Stimulated activated CD4-positive, alpha-beta T cell treated with anti-CD3 and anti-CD28 coated beads, Interleukin-1b, Interleukin-23, amount 100 ng/mL, for 24 hours (primary cell): Measurements from ENCODE around the gene GCAT.

Experiments
- DNase-seq, 4 experiments: peaks; one replicate each; pipeline ENCODE4 v3.0.0-alpha.2; 2020; ENCODE audit warnings: low read depth in 4 of 4, low spot score in 1 of 4

The GCAT gene

DNA sequence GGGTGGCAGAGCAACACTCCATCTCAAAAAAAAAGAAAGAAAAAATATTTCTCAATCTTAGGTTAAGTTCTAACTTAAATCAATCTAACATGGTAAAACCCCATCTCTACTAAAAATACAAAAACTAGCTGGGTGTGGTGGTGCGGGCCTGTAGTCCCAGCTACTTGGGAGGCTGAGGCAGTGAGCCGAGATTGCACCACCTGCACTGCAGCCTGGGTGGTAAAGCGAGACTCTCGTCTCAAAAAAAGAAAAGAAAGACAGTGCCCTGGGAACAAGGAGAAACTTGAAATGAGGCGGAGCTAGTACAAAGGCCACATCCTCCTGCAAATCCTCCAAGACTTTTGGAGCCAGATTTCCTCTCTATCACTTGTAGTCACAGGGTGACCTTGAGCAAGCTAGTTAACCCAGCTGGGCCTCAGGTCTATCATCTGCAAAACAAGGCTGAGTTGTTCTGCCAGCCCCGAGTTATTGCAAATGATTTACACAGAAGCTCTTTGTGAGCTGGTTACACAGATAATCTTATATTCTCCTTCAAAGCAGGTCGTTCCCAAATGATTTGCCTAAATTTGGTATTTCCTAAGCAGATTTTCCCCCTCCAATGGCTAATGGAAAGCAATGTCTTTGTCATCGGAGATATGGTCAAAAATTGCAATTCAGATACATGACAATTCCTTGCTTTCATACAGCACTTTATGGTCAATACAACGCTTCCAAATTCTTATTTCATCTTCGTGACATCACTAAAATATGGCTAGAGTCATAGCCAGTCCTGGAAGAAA is 34.5 kb downstream of the GCAT start:
- no peak for DNase-seq

DNA sequence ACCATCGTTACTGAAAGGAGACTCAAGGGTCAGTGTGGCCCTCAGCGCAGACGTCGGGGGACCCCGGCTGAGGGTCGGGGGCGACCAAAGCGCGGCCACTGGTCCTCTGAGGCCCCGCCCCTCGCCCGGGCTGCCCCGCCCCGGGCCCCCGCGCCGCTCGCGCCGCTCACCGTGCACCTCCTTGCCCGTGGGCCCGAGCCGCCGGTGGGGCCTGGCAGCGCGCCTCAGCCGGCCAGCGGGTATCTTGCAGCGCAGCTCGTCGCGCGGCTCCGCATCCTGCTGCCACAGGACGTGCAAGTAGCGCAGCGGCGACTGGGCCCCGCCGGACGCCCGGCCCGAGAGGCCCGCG is 36.0 kb downstream of the GCAT start:
- DNase-seq = peak in 2 of 4 experiments; percentile 25 to 33

DNA sequence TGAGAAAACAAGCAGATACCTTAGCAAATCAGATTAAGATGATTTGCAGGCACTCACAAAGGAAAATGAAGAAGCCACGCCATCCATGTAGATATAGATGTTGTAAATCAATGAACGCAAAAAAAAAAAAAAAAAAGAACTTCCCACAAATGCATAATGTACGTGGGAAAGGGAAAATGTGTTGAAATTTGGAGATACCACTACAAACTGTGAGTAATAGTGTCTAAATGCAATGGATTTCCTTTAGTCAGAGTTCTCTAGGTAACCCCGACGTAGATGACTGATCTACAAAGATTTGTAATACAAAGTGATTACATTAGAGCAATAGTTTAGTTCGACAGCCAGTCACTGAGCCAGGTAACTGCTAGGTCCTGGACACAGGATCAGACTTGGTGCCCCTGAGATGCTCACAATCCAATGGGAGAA is 37.2 kb downstream of the GCAT start:
- no peak for DNase-seq

DNA sequence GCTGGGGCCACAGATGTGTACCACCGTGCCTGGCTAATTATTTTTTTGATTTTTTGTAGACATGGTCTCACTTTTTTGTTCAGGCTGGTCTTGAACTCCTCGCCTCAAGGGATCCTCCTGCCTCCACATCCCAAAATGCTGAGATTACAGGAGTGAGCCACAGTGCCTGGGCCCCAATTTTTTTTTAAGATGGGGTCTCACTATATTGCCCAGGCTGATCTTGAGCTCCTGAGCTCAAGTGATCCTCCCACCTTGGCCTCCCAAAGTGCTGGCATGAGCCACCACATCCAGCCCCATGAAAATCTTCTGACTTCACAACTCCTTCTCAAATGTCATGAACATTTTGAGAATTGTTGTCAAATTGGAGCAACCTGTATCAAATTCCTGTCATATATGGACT is 38.7 kb downstream of the GCAT start:
- DNase-seq = no peak

DNA sequence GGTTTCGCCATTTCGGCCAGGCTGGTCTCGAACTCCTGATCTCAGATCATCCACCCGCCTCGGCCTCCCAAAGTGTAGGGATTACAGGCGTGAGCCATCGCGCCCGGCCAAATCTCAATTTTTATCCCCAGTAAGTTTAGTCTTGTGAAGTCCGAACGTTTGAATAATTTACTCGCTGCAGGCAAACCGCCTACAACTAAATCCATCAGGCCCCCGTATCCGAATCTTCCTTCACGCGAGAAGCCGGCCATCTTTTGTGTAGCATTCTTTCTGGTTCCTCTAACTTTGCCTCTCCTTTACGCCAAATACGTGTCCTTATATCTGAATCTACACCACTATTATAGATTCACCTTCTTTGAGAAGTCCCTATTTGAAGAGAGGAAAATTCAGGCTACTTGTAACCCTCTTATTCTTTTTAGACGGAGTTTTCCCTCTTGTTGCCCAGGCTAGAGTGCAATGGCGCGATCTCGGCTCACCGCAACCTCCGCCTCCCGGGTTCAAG is 40.9 kb downstream of the GCAT start:
- no peak for DNase-seq

DNA sequence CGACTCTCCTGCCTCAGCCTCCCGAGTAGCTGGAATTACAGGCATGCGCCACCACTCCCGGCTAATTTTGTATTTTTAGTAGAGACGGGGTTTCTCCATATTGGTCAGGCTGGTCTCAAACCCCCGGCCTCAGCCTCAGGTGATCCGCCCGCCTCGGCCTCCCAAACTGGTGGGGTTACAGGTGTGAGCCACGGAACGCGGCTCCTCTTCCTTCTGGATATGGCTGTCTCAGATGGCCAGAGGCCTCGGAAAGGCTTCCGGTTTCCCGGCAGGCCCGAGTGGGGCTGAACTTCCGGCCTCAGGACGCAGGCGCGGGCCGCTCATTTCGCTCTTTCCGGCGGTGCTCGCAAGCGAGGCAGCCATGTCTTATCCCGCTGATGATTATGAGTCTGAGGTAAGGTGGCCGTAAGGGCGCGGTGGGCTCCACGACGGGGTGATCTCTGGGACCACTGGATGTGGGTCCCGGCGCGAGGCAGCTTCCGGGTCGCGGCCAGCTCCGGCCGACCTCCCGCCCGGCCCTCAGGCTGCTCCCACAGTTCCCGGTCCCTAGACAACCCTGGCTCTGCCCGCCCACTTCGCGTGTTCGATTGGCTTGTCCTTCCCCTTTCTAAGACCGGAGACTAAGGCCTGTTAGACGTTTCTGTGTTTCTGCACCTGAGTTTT is 41.5 kb downstream of the GCAT start, which contains the start of gene EIF3L:
Gene EIF3L (plus strand): TSS at position 331 of the 663 bp plus-strand sequence. CDS start 31 bp downstream, at position 362.
- DNase-seq = peak; percentile 66 to 84 (median 80)

DNA sequence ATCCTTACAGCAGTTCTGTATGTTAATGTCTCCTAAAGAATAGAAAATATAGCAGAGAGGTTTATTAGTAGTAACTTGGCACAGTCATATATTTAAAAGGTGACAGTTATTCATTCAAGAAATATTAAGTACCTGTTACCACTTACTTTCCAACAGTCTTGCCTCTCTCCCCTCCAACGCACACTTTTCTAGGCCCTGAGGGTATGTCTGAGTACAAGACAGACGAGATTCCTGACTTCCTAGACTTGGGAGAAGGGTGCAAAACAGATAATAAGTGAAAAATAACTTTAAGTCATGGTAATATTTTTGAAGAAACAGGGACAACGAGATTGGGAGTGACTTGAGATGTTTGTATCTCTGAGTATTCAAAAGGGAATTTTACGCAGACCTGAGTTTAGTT is 43.1 kb downstream of the GCAT start:
- no peak for DNase-seq

DNA sequence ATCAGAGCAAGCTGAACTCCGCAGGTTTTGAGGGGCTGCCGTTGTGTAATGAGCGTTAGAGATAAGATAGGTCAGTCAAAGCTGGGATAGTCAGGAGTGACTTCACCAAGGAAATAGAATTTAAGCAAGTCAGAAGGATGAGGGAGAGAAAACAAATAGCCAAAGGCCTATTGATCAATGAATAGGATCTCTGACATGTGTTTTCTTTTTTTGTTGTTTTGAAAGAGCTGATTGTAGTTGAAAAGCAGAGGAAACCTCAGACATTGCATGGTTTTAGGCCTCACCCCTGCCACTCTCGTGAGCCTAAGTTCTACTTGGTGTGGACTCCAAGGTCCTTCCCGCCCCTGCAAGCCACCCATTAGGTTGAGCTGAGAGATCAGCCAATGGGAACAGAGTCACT is 44.7 kb downstream of the GCAT start:
- no peak for DNase-seq

DNA sequence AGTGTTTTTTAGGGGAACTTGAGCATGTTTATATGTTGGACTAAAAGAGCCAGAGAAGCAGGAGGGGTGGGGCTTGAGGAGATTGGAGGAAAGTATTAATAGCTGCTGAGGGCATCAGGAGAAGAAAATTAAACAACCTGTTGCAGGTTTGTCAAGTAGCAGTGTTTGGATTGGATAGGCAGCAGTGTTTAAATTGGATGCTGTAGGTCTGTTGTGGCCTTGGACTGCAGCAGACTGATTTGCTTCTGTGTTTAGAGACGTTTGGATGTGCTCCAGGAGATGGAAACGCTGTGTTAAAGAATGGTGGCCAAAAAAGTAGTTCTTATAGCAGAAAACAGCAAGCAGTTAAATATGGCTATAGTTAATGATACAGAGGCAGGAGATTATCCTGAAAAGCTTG is 47.2 kb downstream of the GCAT start:
- no peak for DNase-seq

DNA sequence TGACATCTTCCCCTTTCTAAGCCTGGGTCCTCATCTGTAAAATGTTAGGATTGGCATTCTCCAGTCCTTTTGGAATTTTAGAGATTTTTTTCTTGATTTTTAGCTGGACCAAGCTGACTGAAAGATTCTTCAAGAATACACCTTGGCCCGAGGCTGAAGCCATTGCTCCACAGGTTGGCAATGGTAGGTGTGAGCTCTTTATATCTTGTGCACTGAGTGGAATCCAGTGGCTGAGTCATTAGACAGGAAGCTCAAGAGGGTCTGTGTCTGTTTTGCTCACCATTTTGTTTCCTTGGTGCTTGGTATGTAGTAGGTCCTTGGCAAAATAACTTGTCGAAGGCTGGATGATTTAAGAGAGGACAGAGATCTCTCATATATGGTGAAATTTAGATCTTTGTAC is 47.7 kb downstream of the GCAT start:
- no peak for DNase-seq

DNA sequence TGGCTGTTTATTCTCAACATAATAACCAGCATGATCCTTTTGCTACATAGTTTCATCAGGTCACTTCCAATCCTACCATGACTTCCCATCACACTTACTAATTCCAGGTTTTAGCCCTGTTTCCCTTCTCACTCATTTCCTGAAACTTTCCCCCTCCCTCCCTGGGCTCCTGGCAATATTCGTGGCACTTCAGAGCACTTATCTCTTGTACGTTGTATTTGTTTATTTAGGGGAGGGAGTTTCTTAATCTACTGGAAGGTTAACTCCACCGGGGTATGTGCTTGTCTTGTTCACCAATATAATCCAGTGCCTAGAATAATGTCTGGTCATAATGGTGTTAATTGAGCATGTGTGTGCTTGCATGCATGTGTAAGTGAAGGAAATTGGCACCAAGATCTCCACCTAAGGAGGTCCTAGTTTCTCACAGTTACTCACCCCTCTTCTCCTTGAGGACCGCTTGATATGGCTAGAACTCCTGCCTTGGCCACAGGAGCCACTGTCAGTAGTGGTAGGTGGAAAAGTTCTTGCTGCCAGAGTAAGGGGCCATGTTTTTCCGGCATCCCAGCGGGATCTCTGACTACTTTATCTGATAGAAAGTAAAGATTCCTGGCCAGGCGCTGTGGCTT is 53.2 kb downstream of the GCAT start:
- DNase-seq = no peak

DNA sequence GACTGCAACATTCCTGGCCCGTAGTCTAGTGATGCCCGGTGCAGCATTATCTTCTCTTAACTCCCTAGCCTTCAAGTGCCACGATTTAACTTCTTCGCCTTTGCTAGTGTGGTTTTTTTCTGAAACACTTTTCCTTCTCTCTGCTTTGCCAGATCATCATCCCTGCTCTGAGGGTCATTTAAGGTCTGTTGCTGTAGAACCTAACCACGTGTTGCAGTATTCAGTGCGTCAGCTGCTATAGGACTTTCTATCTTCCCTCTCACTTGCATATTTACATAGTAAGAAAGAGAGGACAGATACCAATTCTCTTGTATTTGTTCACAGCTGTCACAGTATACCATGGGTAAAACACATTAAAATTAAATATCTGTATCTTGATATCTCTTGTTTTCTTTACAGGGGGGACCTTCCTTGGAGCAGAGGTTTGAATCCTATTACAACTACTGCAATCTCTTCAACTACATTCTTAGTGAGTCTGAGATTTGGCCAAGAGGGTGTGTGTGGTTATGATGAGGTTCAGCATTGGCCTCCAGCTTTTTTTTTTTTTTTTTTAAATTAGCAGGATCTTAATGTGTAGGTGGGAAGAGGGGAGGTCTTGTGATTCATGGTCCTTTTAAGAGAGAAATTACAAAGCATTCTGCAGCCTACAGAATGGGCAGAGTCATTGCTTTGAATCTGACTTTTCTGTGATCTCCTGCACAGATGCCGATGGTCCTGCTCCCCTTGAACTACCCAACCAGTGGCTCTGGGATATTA is 55.0 kb downstream of the GCAT start:
- DNase-seq = no peak

DNA sequence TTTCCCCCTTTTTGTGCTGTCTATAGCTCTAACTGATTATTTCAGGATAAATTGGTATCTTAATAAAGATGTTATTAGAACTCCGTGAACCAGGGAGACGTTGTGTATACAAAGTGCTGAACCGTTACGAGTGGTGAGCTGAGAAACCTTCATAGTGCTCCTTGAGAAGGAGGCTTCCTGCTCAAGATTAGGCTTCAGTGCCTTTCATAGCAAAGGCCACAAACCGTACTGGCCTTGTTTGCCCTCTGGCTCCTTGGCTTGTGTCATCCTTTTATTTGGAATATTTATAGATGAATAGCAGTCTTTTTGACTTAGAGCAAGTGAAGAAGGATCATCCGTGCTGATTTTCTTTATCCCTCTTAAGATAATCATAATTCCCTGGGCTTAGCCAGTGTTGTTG is 57.8 kb downstream of the GCAT start:
- DNase-seq = no peak
